HG03135 (cell line): ENCODE results near the gene CPD.

Experiments used
- ATAC-seq: cut with Tn5 transposase; IDR thresholded peaks from one replicate; pipeline ENCODE4 v1.9.1; 2021; ENCODE audit warnings: mild to moderate bottlenecking, moderate library complexity; ENCODE audit not compliant: unreplicated experiment

CPD gene

GRCh38 chr17:30352240-30352814 is 26.4 kb upstream of the CPD start:
- ATAC-seq = no peak

GRCh38 chr17:30354701-30355100 is 24.0 kb upstream of the CPD start:
- no peak for ATAC-seq

- ATAC-seq = no peak
Observed at GRCh38 chr17:30357476-30357875, 21.3 kb upstream of the CPD start.

- ATAC-seq = no peak
Observed at GRCh38 chr17:30358055-30358760, 20.5 kb upstream of the CPD start.

- no peak for ATAC-seq
Observed at GRCh38 chr17:30360086-30360808, 18.5 kb upstream of the CPD start.

- ATAC-seq = no peak
Observed at GRCh38 chr17:30361766-30362279, 16.9 kb upstream of the CPD start.

GRCh38 chr17:30363715-30364202 is 15.0 kb upstream of the CPD start:
- peak; percentile 76 for ATAC-seq

- no peak for ATAC-seq
Observed at GRCh38 chr17:30366536-30366935, 12.2 kb upstream of the CPD start.

- no peak for ATAC-seq
Observed at GRCh38 chr17:30368912-30369720, 9.6 kb upstream of the CPD start.

- ATAC-seq = no peak
Observed at GRCh38 chr17:30369995-30370394, 8.7 kb upstream of the CPD start.

- ATAC-seq = no peak
Observed at GRCh38 chr17:30372755-30373154, 6.0 kb upstream of the CPD start.

- ATAC-seq = no peak
Observed at GRCh38 chr17:30375661-30376060, 3.1 kb upstream of the CPD start.

GRCh38 chr17:30376621-30377452 is 1.9 kb upstream of the CPD start:
- ATAC-seq = no peak

GRCh38 chr17:30377574-30378240 is 1.0 kb upstream of the CPD start:
- no peak for ATAC-seq

GRCh38 chr17:30378241-30378824 is 394 bp upstream of the CPD start:
- ATAC-seq = peak; percentile 9

GRCh38 chr17:30379303-30379902 is 676 bp downstream of the CPD start:
- ATAC-seq = peak; percentile 19

- ATAC-seq = no peak
Observed at GRCh38 chr17:30379903-30380381, 1.2 kb downstream of the CPD start.

GRCh38 chr17:30380643-30381339 is 2.1 kb downstream of the CPD start:
- no peak for ATAC-seq
